HG02763 (cell line): ENCODE data around the gene IGSF9.

Experiments
- ATAC-seq: cut with Tn5 transposase; IDR thresholded peaks from one replicate; pipeline ENCODE4 v1.9.1; 2021; ENCODE audit warnings: mild to moderate bottlenecking, moderate library complexity; ENCODE audit not compliant: unreplicated experiment

The IGSF9 gene

DNA sequence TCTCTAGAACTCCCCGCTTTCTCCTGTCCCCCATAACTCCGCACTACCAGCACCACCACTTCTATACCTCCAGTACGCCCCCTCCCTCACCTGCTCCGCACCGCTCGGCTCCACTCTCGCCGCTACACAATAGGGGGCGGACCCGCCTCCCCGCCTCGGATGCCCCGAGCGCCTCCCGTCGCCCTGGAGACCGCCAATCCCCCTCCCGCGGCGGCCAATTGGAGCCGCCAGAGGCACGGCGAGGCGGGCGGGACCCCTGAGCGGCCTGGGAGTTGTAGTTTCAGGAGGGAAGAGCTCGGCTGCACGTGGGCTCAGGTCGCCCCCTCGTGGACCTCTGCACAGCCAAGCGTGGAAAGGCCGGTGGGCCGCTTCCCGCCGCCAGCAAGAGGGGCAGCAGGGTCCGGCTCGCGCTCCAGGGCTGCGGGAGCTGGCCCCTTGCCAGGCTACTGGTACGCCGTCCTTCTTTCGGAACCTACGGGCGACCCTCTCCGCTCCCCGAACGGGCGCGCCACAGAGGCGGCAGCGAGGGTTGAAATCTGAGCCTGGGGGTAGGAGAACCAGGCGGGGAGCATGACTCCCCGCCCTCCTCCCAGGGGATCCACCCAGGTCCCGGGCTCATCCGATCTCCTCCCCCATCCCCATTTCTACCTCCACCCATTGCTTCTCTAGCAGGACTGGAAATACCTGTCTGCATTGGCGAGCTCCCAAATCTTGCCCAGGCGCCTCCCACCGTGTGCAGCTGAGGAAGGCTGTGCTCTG, at the start of gene IGSF9:
IGSF9 (minus strand) TSS at position 131 of the 759 bp plus-strand sequence. CDS start 2,159 bp downstream, outside the sequence.
- ATAC-seq, result no peak

DNA sequence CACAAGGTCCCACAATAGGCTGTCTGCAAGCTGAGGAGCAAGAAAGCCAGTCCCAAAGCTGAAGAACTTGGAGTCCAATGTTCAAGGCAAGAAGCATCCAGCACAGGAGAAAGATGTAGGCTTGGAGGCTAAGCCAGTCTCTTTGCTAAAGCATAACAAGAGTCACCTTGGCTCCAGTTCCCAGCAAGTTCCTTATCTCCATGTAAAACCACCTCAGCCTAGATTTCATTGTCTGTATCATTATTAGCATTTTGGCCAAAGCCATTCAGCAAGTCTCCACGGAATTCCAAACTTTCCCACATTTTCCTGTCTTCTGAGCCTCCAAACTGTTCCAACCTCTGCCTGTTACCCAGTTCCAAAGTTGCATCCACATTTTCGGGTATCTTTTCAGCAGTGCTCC, 49.5 kb upstream of the IGSF9 start:
- no peak for ATAC-seq

- no peak for ATAC-seq
These were observed 48.5 kb upstream of the IGSF9 start for GRCh38 chr1:159993911-159994310.

GRCh38 chr1:159992161-159992560, 46.7 kb upstream of the IGSF9 start:
- no peak for ATAC-seq

- no peak for ATAC-seq
These were observed 46.1 kb upstream of the IGSF9 start for GRCh38 chr1:159991513-159991912.

DNA sequence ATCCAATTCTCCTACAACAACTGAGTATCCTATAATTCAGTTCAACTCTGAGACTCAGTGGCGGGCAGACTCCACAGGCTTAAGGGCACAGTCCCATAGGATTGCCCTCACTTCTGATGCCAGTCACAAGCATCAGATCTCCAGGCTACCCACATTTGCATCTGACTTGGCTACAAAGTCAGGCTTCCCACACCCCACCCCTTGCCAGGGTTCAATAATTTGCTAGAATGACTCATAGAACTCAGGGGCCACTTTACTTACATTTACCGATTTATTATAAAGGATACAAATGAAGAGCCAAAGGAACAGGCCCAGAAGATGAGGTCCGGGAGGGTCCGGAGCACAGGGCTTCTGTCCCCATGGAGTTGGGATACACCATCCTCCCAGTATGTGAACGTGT, 44.6 kb upstream of the IGSF9 start:
- ATAC-seq, result no peak

DNA sequence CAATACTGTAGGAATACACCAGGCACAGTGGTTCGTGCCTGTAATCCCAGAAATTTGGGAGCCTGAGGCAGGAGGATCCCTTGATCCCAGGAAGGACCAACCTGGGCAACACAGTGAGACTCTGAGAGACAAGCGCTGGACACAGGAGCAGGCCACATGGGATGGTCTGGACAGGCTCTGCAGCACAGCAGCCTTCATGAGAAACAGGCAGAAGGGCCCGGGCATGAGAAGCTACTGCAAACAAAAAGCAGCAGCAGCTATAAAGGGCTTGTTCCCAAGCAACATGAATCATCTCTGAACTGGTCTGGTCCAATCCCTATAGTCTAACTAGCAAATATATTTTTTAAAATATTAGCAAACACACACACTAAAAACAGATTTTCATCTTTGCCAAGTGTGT, 44.2 kb upstream of the IGSF9 start:
- ATAC-seq, result no peak

GRCh38 chr1:159988006-159988405, 42.6 kb upstream of the IGSF9 start:
- no peak for ATAC-seq

DNA sequence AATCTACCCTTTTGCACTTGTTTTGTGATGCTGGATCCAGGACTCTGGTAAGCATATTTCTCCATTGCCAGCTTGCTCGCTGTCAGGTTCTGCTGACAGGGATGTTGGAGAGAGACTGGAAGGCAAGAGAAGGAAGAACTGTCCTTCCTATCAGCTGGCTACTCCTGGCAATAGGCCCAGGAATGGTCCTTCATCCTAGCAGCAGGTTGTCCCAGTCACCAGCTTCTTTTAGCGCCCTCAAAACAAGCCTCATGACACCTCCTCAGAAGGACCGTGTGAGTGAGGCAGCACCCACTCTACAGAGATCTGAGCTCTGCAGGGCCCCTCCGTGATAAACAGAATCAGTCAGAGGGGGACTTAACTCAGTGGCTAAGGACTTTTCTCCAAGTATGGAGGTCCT, 41.8 kb upstream of the IGSF9 start:
- no peak for ATAC-seq

- no peak for ATAC-seq
These were observed 41.1 kb upstream of the IGSF9 start for GRCh38 chr1:159986531-159986930.

- no peak for ATAC-seq
These were observed 40.7 kb upstream of the IGSF9 start for GRCh38 chr1:159986093-159986492.

DNA sequence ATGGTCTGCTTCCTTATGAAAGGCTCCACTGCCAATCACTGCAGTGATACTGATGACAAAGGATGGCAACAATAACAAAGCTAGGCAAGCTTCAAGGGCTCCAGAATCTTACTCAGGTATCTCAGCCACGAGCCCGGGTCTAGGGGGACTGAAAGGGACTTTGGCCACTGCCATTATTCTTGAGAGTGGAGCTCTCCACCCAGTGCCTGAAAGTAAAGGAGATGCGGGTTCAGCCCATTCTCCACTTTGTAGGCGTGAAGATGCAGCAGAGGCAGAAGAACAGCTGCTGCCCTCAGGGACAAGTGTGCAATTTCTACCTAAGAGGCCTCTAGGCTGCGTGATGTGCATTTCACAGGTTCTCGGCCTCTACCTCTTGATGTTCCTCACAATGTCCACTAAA, 40.1 kb upstream of the IGSF9 start:
- ATAC-seq, result no peak

- ATAC-seq, result no peak
These were observed 38.3 kb upstream of the IGSF9 start for GRCh38 chr1:159983681-159984080.

GRCh38 chr1:159982280-159982679, 36.9 kb upstream of the IGSF9 start:
- no peak for ATAC-seq

- ATAC-seq, result no peak
These were observed 36.1 kb upstream of the IGSF9 start for GRCh38 chr1:159981351-159982055.

DNA sequence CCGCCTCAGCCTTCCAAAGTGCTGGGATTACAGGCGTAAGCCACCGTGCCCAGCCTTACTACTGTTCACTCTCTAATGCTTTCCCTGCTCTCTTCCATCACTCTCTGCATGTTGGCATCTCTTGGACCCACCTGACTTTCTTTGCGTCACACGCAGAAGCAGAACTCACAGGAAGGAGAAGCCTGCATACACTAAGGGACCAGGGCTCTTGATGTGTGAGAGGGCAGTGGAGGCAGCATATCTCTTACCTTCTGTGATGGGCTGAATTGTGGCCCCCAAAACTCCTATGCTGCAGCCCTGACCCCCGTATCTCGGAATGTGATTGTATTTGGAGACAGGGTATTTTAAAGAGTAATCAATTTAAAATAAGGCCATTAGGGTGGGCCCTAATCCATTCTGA, 35.4 kb upstream of the IGSF9 start:
- ATAC-seq, result no peak

- ATAC-seq, result no peak
These were observed 34.7 kb upstream of the IGSF9 start for GRCh38 chr1:159980076-159980475.

GRCh38 chr1:159979257-159979656, 33.8 kb upstream of the IGSF9 start:
- ATAC-seq, result no peak

DNA sequence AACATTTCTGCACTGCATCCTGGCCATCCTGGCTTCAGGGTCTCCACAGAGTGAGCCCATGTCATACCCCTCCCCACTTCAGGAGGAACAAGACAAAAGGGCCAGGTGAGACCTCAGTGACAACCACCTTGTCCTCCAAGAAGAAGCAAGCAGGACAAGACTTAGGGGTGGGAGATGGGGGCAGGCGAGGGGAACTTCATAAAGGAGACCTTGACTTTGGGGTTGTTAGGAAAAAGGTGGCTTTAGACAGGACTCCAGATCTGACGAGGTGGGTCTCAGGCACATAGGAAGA, 32.6 kb upstream of the IGSF9 start:
- ATAC-seq, result no peak

DNA sequence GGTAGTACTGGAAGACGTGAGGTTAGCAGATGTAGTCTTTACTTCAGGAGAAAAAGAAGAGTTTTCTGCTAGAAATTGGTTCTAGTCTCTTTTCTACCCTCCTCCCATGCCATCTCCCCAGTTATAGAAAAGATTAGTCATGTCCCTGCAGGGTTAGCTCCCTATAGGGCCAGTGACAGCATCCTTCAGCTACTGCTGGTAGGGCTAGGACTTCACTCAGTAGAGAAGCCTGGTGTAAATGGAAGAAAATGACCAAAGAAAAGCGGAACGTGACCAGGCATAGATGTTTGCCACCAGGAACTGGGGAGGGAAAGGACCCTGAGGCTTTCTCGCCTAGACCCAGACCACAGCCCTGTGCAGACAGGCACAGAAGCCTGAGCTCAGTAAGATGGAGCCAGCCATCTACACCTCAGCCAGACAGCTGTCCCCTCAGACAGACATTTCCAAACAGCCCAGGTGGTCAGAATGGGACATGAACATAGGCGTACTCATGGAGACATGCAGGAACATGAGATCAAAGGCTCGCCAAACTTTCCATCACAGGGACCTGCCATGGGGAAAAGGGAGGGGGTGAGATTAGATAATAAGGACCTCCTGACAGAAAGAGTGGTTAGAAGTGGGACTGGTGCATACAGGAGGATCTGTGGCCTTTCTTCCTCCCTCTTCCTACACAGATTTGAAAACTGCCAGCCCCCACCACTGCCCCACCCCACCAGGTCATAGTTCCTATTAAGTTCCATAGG, 32.1 kb upstream of the IGSF9 start:
- no peak for ATAC-seq

DNA sequence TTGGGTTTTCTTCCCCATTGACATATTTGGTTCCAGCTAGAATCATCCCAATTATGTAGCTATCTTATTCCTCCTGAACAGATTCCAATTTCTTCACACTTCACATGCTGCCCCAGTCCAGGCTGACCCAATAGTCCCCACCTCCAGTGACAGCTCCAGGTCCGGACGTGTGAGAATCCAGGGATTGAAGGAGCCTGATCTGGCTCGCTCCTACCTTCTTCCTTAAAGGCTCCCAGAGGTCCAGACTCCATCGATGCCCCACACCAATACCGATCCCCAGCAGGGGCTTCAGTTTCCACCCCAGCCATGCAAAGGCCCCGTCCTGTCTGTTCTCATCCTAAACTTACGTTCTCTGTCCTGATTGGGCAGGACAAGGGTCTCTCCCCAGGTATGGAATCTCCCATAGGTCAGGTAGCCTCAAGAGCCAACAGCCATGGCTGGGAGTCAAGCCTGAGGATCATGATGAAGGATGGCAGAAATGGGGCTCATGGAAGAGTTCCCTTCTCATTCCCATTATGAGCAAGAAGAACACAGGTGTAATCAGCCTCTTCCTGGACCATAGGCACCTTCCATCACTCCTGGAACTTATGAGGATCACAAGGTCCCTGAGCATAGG, 29.0 kb upstream of the IGSF9 start:
- no peak for ATAC-seq
